IMR-90 (cell line): ENCODE results near the gene ADAMTS20. TPM values are rescaled to one million over a fixed set of nuclear protein-coding genes. Genes with fewer than 3 reads are reported as not detected.

Experiments
- ATAC-seq: fragments of 200-7000 bp; cut with Tn5 transposase; 2 replicates; pipeline ENCODE4 v1.9.1; 2020; ENCODE audit warnings: low read depth, mild to moderate bottlenecking, moderate library complexity
- BruUV-seq: library from RNA; stranded (reverse); fragments of 400-500 nt; replicated peaks from 2 replicates; lab custom pipeline; 2021; lab: Mats Ljungman, UMichigan
- CTCF ChIA-PET: fragments of 300-600 bp; formaldehyde crosslinking; extraction: SDS; loops from one replicate; lab custom pipeline; 2021; ENCODE audit warnings: antibody characterized with exemption; lab: Yijun Ruan, JAX
- POLR2A ChIA-PET: fragments of 300-600 bp; sonication (Branson Sonifier 250); formaldehyde crosslinking; loops from one replicate; lab custom pipeline; 2022; ENCODE audit warnings: antibody characterized with exemption; ENCODE audit not compliant: unreplicated experiment; lab: Charles Lee
- DNase-seq: peaks from one replicate; pipeline ENCODE4 v3.0.0; 2013
- H2AFZ ChIP-seq: replicated peaks from 2 replicates; pipeline ENCODE3; 2013; ENCODE audit warnings: low read length, mild to moderate bottlenecking; ENCODE audit not compliant: poor library complexity
- H2AK5ac ChIP-seq: 2 replicates; pipeline ENCODE4 v1.6.1; 2013; ENCODE audit warnings: low read depth, low read length, inconsistent platforms
- H2AK9ac ChIP-seq: replicated peaks from 2 replicates; pipeline ENCODE3; 2013; ENCODE audit warnings: mild to moderate bottlenecking, low read depth, low read length, moderate library complexity; ENCODE audit not compliant: poor library complexity
- H2BK120ac ChIP-seq: 2 replicates; pipeline ENCODE4 v1.6.1; 2013; ENCODE audit warnings: low read depth, low read length, inconsistent platforms
- H2BK15ac ChIP-seq: 3 replicates; pipeline ENCODE4 v1.6.1; 2013; ENCODE audit warnings: low read depth, low read length, inconsistent platforms
- H2BK20ac ChIP-seq: 2 replicates; pipeline ENCODE4 v1.6.1; 2013; ENCODE audit warnings: low read depth, mild to moderate bottlenecking, inconsistent platforms, low read length, moderate library complexity
- H2BK5ac ChIP-seq: 2 replicates; pipeline ENCODE4 v1.6.1; 2013; ENCODE audit warnings: mild to moderate bottlenecking, low read depth, low read length, inconsistent platforms; ENCODE audit not compliant: poor library complexity, severe bottlenecking
- H3K14ac ChIP-seq: replicated peaks from 2 replicates; pipeline ENCODE4 v1.6.1; 2013; ENCODE audit warnings: low read depth, low read length, inconsistent platforms
- H3K18ac ChIP-seq: 2 replicates; pipeline ENCODE4 v1.6.1; 2013; ENCODE audit warnings: low read depth, low read length, control low read depth
- H3K23ac ChIP-seq: 2 replicates; pipeline ENCODE4 v1.6.1; 2013; ENCODE audit warnings: low read depth, low read length, inconsistent platforms
- H3K27ac ChIP-seq: 2 replicates; pipeline ENCODE4 v1.5.1; 2013; ENCODE audit warnings: mild to moderate bottlenecking, control low read depth, low read length; ENCODE audit not compliant: insufficient read depth
- H3K27me3 ChIP-seq: 2 replicates; pipeline ENCODE4 v1.6.1; 2013; ENCODE audit warnings: low read length; ENCODE audit not compliant: control insufficient read depth, insufficient read depth
- H3K36me3 ChIP-seq: 2 replicates; pipeline ENCODE4 v1.6.1; 2013; ENCODE audit warnings: low read length, mixed read lengths; ENCODE audit not compliant: control insufficient read depth, insufficient read depth
- H3K4ac ChIP-seq: 2 replicates; pipeline ENCODE4 v1.6.1; 2013; ENCODE audit warnings: low read depth, low read length, inconsistent platforms
- H3K4me1 ChIP-seq: 2 replicates; pipeline ENCODE4 v1.6.1; 2013; ENCODE audit warnings: low read length, mixed read lengths; ENCODE audit not compliant: control insufficient read depth, insufficient read depth
- H3K4me2 ChIP-seq: 2 replicates; pipeline ENCODE4 v1.6.1; 2013; ENCODE audit warnings: low read depth, mild to moderate bottlenecking, control low read depth, low read length, moderate library complexity
- H3K4me3 ChIP-seq: 2 replicates; pipeline ENCODE4 v1.5.1; 2013; ENCODE audit warnings: low read depth, mild to moderate bottlenecking, control low read depth, low read length, moderate library complexity; ENCODE audit not compliant: insufficient read depth
- H3K56ac ChIP-seq: 2 replicates; pipeline ENCODE4 v1.6.1; 2013; ENCODE audit warnings: low read length, inconsistent platforms; ENCODE audit not compliant: insufficient read depth; ENCODE audit errors: extremely low read depth
- H3K79me1 ChIP-seq, 2 experiments: 2 replicates each; pipeline ENCODE4 v1.6.1; 2013; ENCODE audit warnings: low read length in 2 of 2, inconsistent platforms in 1 of 2, low read depth in 1 of 2
- H3K9ac ChIP-seq: 2 replicates; pipeline ENCODE4 v1.6.1; 2013; ENCODE audit warnings: low read depth, low read length, control low read depth
- H3K9me1 ChIP-seq: 2 replicates; pipeline ENCODE4 v1.6.1; 2013; ENCODE audit warnings: low read length, inconsistent platforms; ENCODE audit not compliant: insufficient read depth
- H3K9me3 ChIP-seq: 2 replicates; pipeline ENCODE4 v1.6.1; 2013; ENCODE audit warnings: low read length; ENCODE audit not compliant: control insufficient read depth, insufficient read depth
- H4K20me1 ChIP-seq: 2 replicates; pipeline ENCODE4 v1.6.1; 2013; ENCODE audit warnings: low read length, inconsistent platforms; ENCODE audit not compliant: insufficient read depth
- H4K5ac ChIP-seq: 2 replicates; pipeline ENCODE4 v1.6.1; 2013; ENCODE audit warnings: mild to moderate bottlenecking, low read depth, low read length, control low read depth
- H4K8ac ChIP-seq, 2 experiments: 2 replicates each; pipeline ENCODE4 v1.6.1; 2013; ENCODE audit warnings: low read depth in 2 of 2, low read length in 2 of 2, control low read depth in 1 of 2, inconsistent platforms in 1 of 2
- H4K91ac ChIP-seq: 2 replicates; pipeline ENCODE4 v1.6.1; 2013; ENCODE audit warnings: low read depth, low read length, inconsistent platforms; ENCODE audit not compliant: insufficient read depth
- FOS ChIP-seq: fragments of 150-350 bp; IDR thresholded peaks from 2 replicates; pipeline ENCODE4 v1.6.1; 2016; ENCODE audit warnings: low read depth, low read length
- MAFK ChIP-seq: IDR thresholded peaks from 2 replicates; pipeline ENCODE4 v1.6.1; 2012; ENCODE audit warnings: low read depth, low read length, improper control_type of control experiment
- MAZ ChIP-seq: IDR thresholded peaks from 2 replicates; pipeline ENCODE4 v1.6.1; 2012; ENCODE audit warnings: low read depth, mild to moderate bottlenecking, low read length, improper control_type of control experiment, moderate library complexity, borderline replicate concordance
- MXI1 ChIP-seq: IDR thresholded peaks from 2 replicates; pipeline ENCODE4 v1.6.1; 2012; ENCODE audit warnings: low read depth, mild to moderate bottlenecking, low read length, moderate library complexity, borderline replicate concordance
- RFX5 ChIP-seq: IDR thresholded peaks from 2 replicates; pipeline ENCODE4 v1.8.0; 2012; ENCODE audit warnings: low read depth, mild to moderate bottlenecking, low read length, moderate library complexity
- WGBS, 2 experiments: methylation state at CpG; one replicate each; pipeline versions ENCODE4 v1.1.5 to v1.1.7; 2013; ENCODE audit warnings: missing lambda C conversion rate in 2 of 2; ENCODE audit not compliant: insufficient read length in 1 of 2; ENCODE audit errors: extremely low coverage in 2 of 2; 5-methylcytosine and 5-hydroxymethylcytosine counted together
- dilution Hi-C: fragments of 300-500 bp; cut with HindIII; formaldehyde crosslinking; loops from one replicate; pipeline ENCODE4 v1.14.3; 2018; ENCODE audit warnings: low sequenced_read_pairs; ENCODE audit not compliant: unreplicated experiment
- in situ Hi-C: fragments of 300-500 bp; cut with MboI; formaldehyde crosslinking; loops from 3 replicates; pipeline ENCODE4 v1.14.3; 2019; ENCODE audit warnings: low sequenced_read_pairs, inconsistent platforms, mixed read lengths
- intact Hi-C: fragments of 100-400 bp; cut with micrococcal nuclease; formaldehyde crosslinking; loops from 2 replicates; pipeline ENCODE4 v1.10.0; 2022
- polyA plus RNA-seq, 3 experiments: library from polyadenylated mRNA; depleted of rRNA; stranded (reverse); fragments of >200 nt; gene quantifications; 2 replicates each; pipeline ENCODE4 v1.2.3, GENCODE V29; 2012; ENCODE audit warnings: low replicate concordance in 1 of 3
- total RNA-seq: library from RNA; depleted of rRNA; stranded (reverse); fragments of >200 nt; gene quantifications from 2 replicates; pipeline ENCODE4 v1.2.3, GENCODE V29; 2012
- TF ChIP-seq, protein P1 (sequence below): fragments of 150-350 bp; IDR thresholded peaks from 2 replicates; pipeline ENCODE4 v1.6.1; 2017; ENCODE audit warnings: mild to moderate bottlenecking, antibody characterized with exemption, low read length, low read depth

Gene ADAMTS20
- total and polyA plus RNA-seq, 2 of the 4 experiments (the other 2 are of a cell fraction) = not detected

DNA sequence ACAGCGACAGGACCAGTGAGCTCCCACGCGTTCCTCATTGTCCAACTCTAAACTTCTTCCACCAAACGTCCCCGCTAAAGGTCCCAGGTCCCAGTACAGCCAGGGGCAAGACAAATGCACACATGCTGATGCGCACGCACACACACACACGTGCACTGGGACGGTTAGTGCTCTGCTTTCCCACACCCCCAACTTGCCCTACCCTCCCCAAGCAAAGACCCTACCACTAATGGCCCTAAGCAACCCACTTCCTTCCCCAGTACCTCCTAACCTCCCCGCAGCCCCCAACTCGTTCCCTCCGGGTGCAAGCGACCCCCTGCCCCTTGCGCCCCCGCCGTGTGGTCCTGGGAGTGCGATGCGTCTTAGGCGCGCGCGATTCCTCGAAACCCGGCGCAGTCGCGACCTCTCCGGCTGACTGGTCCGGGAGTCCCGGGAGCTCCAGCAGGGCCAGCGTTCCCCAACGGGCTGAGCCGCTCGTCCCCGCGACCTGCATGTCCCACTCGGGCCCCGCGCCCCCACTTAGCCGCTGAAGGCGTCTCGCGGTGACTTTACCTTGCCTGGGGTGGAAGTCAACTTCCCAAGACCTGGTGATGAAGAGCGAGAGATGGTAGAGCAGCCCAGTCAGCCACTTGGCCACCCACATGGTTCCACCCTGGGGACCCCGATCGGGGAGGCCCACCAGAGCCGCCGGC, 578 bp downstream of the ADAMTS20 start:
- TF ChIP-seq, protein P1, sequence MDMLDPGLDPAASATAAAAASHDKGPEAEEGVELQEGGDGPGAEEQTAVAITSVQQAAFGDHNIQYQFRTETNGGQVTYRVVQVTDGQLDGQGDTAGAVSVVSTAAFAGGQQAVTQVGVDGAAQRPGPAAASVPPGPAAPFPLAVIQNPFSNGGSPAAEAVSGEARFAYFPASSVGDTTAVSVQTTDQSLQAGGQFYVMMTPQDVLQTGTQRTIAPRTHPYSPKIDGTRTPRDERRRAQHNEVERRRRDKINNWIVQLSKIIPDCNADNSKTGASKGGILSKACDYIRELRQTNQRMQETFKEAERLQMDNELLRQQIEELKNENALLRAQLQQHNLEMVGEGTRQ = no peak
- TF ChIP-seq MXI1 = no peak
- no peak for TF ChIP-seq MAZ
- TF ChIP-seq MAFK = no peak
- TF ChIP-seq RFX5 = no peak
- TF ChIP-seq FOS = no peak
- POLR2A ChIA-PET = no interaction called here
- no peaks in the 10 kb centered on the region for H3K79me1 ChIP-seq
- no peaks in the 10 kb centered on the region for H4K20me1 ChIP-seq
- no peak overlapping the region for H3K18ac ChIP-seq
- dilution Hi-C loops (no loop called here), in situ Hi-C loops (no loop called here), intact Hi-C loops (no loop called here)
- H2BK20ac ChIP-seq = no peak overlapping the region
- no peak overlapping the region for H2BK15ac ChIP-seq
- peak overlapping the region; percentile 46; the same call in 1 of the 2 replicates for H3K4me2 ChIP-seq
- no peak overlapping the region for H3K23ac ChIP-seq
- no peak overlapping the region for H3K9ac ChIP-seq
- 0 out of 2 replicates have a peak, but pooled peaks cover 2% of the 10 kb centered on the region for H3K9me3 ChIP-seq
- no peaks in the 10 kb centered on the region for H3K36me3 ChIP-seq
- no peaks in the 10 kb centered on the region for H3K4me1 ChIP-seq
- H2BK5ac ChIP-seq = no peak overlapping the region
- 0 out of 2 replicates have a peak, but pooled peaks have one; percentile 14 for ATAC-seq
- no peak for DNase-seq
- H3K56ac ChIP-seq = no peak overlapping the region
- H2AK9ac ChIP-seq = no peak overlapping the region
- no peak overlapping the region for H3K27ac ChIP-seq
- CTCF ChIA-PET = interaction anchor here (0.7 kb wide), 1 partner anchor 11 kb away, joined by 3 read pairs; no protein-coding TSS in a partner anchor
- no peak overlapping the region for H2AK5ac ChIP-seq
- H3K4me3 ChIP-seq = no peak overlapping the region; the same call in 1 of the 2 replicates
- BruUV-seq = no TSS peak
- no peak overlapping the region for H4K8ac ChIP-seq
- H3K9me1 ChIP-seq = no peaks in the 10 kb centered on the region
- H4K5ac ChIP-seq = no peak overlapping the region
- H2AFZ ChIP-seq = peak overlapping the region; percentile 78
- peaks cover 23% of the 10 kb centered on the region for H3K27me3 ChIP-seq
- H3K4ac ChIP-seq = no peak overlapping the region
- no peak overlapping the region for H2BK120ac ChIP-seq
- 2% methylated on average over 20 of the region's 48 CpGs; no CpG with 5 or more reads in 1 of the 2 experiments for WGBS, 2 experiments
- no peak overlapping the region for H3K14ac ChIP-seq
- no peak overlapping the region for H4K91ac ChIP-seq
